Measurements from ENCODE around the gene DDIAS.

Gene DDIAS

GRCh38 chr11:82974135-82974534 is 72.6 kb downstream of the DDIAS start:
- no peak for ATAC-seq

- ATAC-seq, result no peak
Observed at GRCh38 chr11:82974851-82975250, 73.3 kb downstream of the DDIAS start.

GRCh38 chr11:82975882-82976281 is 74.3 kb downstream of the DDIAS start:
- ATAC-seq, result no peak

GRCh38 chr11:82976786-82977185 is 75.2 kb downstream of the DDIAS start:
- ATAC-seq, result no peak

GRCh38 chr11:82978422-82979099 is 77.0 kb downstream of the DDIAS start:
- ATAC-seq, result peak; percentile 76 to 79

GRCh38 chr11:82979824-82980223 is 78.3 kb downstream of the DDIAS start:
- ATAC-seq, result no peak

GRCh38 chr11:82980292-82980691 is 78.8 kb downstream of the DDIAS start:
- peak; percentile 80 to 83 for ATAC-seq

- ATAC-seq, result no peak
Observed at GRCh38 chr11:82980947-82981346, 79.4 kb downstream of the DDIAS start.

GRCh38 chr11:82981852-82982251 is 80.3 kb downstream of the DDIAS start:
- ATAC-seq, result no peak

All from activated CD4-positive, CD25-positive, alpha-beta regulatory T cell treated with anti-CD3 and anti-CD28 coated beads, Interleukin-2, amount 50 U/mL, for 24 hours (primary cell).